HepG2 (cell line): Measurements from ENCODE around the gene VMO1. TPM values are rescaled to one million over a fixed set of nuclear protein-coding genes. Genes with fewer than 3 reads are reported as not detected.

Experiments used
- ATAC-seq: fragments of 200-7000 bp; cut with Tn5 transposase; 3 replicates; pipeline ENCODE4 v1.9.1; 2020; ENCODE audit warnings: mild to moderate bottlenecking, moderate library complexity
- BruUV-seq: library from RNA; stranded (reverse); fragments of 400-500 nt; replicated peaks from 2 replicates; lab custom pipeline; 2021; lab: Mats Ljungman, UMichigan
- CTCF ChIA-PET: fragments of 300-600 bp; formaldehyde crosslinking; extraction: SDS; loops from one replicate; lab custom pipeline; 2021; ENCODE audit warnings: low total read pairs, inconsistent platforms, low intra/inter-chr PET ratio; lab: Yijun Ruan, JAX
- POLR2A ChIA-PET: fragments of 350-600 bp; sonication (Branson Sonifier 250); formaldehyde crosslinking; loops from one replicate; lab custom pipeline; 2020; ENCODE audit warnings: antibody characterized with exemption, inconsistent platforms; lab: Yijun Ruan, JAX
- DNase-seq: peaks from one replicate; pipeline ENCODE4 v3.0.0-alpha.2; 2015; ENCODE audit warnings: low spot score
- FAIRE-seq: peaks from 3 replicates; lab custom pipeline; 2011; peaks lifted over from hg19 to GRCh38; lab: Jason Lieb, UNC
- H2AFZ ChIP-seq: one replicate; pipeline ENCODE4 v1.6.1; 2011; ENCODE audit warnings: low read length, inconsistent platforms
- H3K27ac ChIP-seq: fragments of 300-600 bp; 3 replicates; pipeline ENCODE4 v1.8.0; 2011; ENCODE audit warnings: mixed run types, mild to moderate bottlenecking, mixed read lengths, low read length, inconsistent platforms; ENCODE audit not compliant: insufficient read depth; ENCODE audit errors: extremely low read length
- H3K27me3 ChIP-seq, 2 experiments: fragments of 200-600 bp in 1 of 2; 2 replicates in 1 of 2; 3 replicates in 1 of 2; pipeline versions ENCODE4 v1.6.0 to v1.8.0; 2011; ENCODE audit warnings: low read length in 2 of 2, mild to moderate bottlenecking in 2 of 2, moderate library complexity in 2 of 2, inconsistent platforms in 1 of 2; ENCODE audit not compliant: insufficient read depth in 2 of 2, control insufficient read depth in 1 of 2
- H3K36me3 ChIP-seq, 2 experiments: fragments of 200-600 bp in 1 of 2; replicated peaks in 1 of 2; 2 replicates in 1 of 2; 3 replicates in 1 of 2; pipeline versions ENCODE4 v1.5.1 to v1.8.0; 2011; ENCODE audit warnings: low read length in 2 of 2, inconsistent platforms in 1 of 2; ENCODE audit not compliant: insufficient read depth in 2 of 2, control insufficient read depth in 1 of 2
- H3K4me1 ChIP-seq: 2 replicates; pipeline ENCODE4 v1.5.1; 2012; ENCODE audit warnings: low read length, inconsistent platforms; ENCODE audit not compliant: insufficient read depth
- H3K4me2 ChIP-seq: 2 replicates; pipeline ENCODE4 v1.6.0; 2011; ENCODE audit warnings: low read depth, low read length, inconsistent platforms
- H3K4me3 ChIP-seq, 3 experiments: fragments of 200-600 bp in 1 of 3; sonication (generic), shearing (Covaris generic) in 1 of 3; replicated peaks in 1 of 3; 2 replicates each; pipeline ENCODE4 v1.5.1; 2011 to 2016; ENCODE audit warnings: low read length in 3 of 3, inconsistent platforms in 2 of 3, low read depth in 2 of 3, mild to moderate bottlenecking in 2 of 3, control low read depth in 1 of 3, mixed read lengths in 1 of 3; ENCODE audit not compliant: insufficient read depth in 1 of 3
- H3K79me2 ChIP-seq: one replicate; pipeline ENCODE4 v1.6.1; 2011; ENCODE audit warnings: low read length, inconsistent platforms; ENCODE audit not compliant: insufficient read depth
- H3K9ac ChIP-seq: 2 replicates; pipeline ENCODE4 v1.6.0; 2011; ENCODE audit warnings: mild to moderate bottlenecking, low read depth, low read length, inconsistent platforms; ENCODE audit not compliant: insufficient read depth
- H3K9me3 ChIP-seq: 2 replicates; pipeline ENCODE4 v1.5.1; 2012; ENCODE audit warnings: mild to moderate bottlenecking, low read length
- H4K20me1 ChIP-seq: 2 replicates; pipeline ENCODE4 v1.6.0; 2011; ENCODE audit warnings: inconsistent platforms, mild to moderate bottlenecking, low read length, moderate library complexity; ENCODE audit not compliant: insufficient read depth
- ATF4 ChIP-seq, 2 experiments: fragments of 450-650 bp in 1 of 2; sonication (generic) in 1 of 2; formaldehyde crosslinking; IDR thresholded peaks; 2 replicates each; pipeline versions ENCODE4 v1.5.0 to v1.8.0; 2020 to 2022; ENCODE audit warnings: mild to moderate bottlenecking in 1 of 2, missing genetic modification reagents in 1 of 2
- BRCA1 ChIP-seq: sonication (generic); formaldehyde crosslinking; IDR thresholded peaks from 2 replicates; pipeline ENCODE4 v1.4.0; 2020; ENCODE audit warnings: missing genetic modification reagents
- DNMT1 ChIP-seq: sonication (generic); formaldehyde crosslinking; IDR thresholded peaks from 2 replicates; pipeline ENCODE4 v1.5.1; 2020; ENCODE audit warnings: mild to moderate bottlenecking, missing genetic modification reagents
- IKZF5 ChIP-seq: IDR thresholded peaks from 2 replicates; pipeline ENCODE4 v1.6.1; 2018; ENCODE audit warnings: missing genetic modification reagents, mild to moderate bottlenecking, missing compliant biosample characterization
- KAT2B ChIP-seq: fragments of 150-350 bp; IDR thresholded peaks from 2 replicates; pipeline ENCODE4 v1.6.1; 2014; ENCODE audit warnings: low read depth, low read length, borderline replicate concordance
- MTF1 ChIP-seq: sonication (generic); formaldehyde crosslinking; IDR thresholded peaks from 2 replicates; pipeline ENCODE4 v1.5.0; 2020; ENCODE audit warnings: missing genetic modification reagents
- MXD3 ChIP-seq: IDR thresholded peaks from 2 replicates; pipeline ENCODE4 v1.6.1; 2016; ENCODE audit warnings: mild to moderate bottlenecking, missing biosample characterization, missing genetic modification reagents
- SKIL ChIP-seq: sonication (generic); formaldehyde crosslinking; IDR thresholded peaks from 2 replicates; pipeline ENCODE4 v1.8.0; 2022; ENCODE audit warnings: missing genetic modification reagents, mild to moderate bottlenecking, moderate library complexity, borderline replicate concordance
- SP1 ChIP-seq, 2 experiments: fragments of 450-650 bp in 1 of 2; sonication (generic) in 1 of 2; formaldehyde crosslinking in 1 of 2; IDR thresholded peaks; 2 replicates each; pipeline versions ENCODE4 v1.4.0 to v1.6.1; 2016 to 2020; ENCODE audit warnings: missing genetic modification reagents in 1 of 2
- SP5 ChIP-seq: IDR thresholded peaks from 2 replicates; pipeline ENCODE4 v1.6.1; 2016; ENCODE audit warnings: low read depth, borderline replicate concordance
- TFDP1 ChIP-seq: IDR thresholded peaks from 2 replicates; pipeline ENCODE4 v1.6.1; 2016; ENCODE audit warnings: missing compliant biosample characterization, missing genetic modification reagents, borderline replicate concordance
- TGIF2 ChIP-seq: IDR thresholded peaks from 2 replicates; pipeline ENCODE4 v1.6.1; 2016; ENCODE audit warnings: control low read depth, missing compliant biosample characterization
- ZFP90 ChIP-seq: sonication (generic); formaldehyde crosslinking; IDR thresholded peaks from 2 replicates; pipeline ENCODE4 v1.8.0; 2022; ENCODE audit warnings: missing genetic modification reagents, mild to moderate bottlenecking, inconsistent platforms, borderline replicate concordance
- ZNF589 ChIP-seq: sonication (generic); formaldehyde crosslinking; conservative IDR thresholded peaks from 2 replicates; pipeline ENCODE4 v1.8.0; 2022; ENCODE audit warnings: mild to moderate bottlenecking, moderate library complexity, missing genetic modification reagents
- ZNF597 ChIP-seq: sonication (generic); formaldehyde crosslinking; IDR thresholded peaks from 2 replicates; pipeline ENCODE4 v1.5.0; 2020; ENCODE audit warnings: missing genetic modification reagents
- ZNF709 ChIP-seq: sonication (generic); formaldehyde crosslinking; IDR thresholded peaks from 2 replicates; pipeline ENCODE4 v1.5.0; 2020; ENCODE audit warnings: mild to moderate bottlenecking, missing genetic modification reagents
- ZNF879 ChIP-seq: sonication (generic); formaldehyde crosslinking; IDR thresholded peaks from 2 replicates; pipeline ENCODE4 v1.8.1; 2023; ENCODE audit warnings: missing genetic modification reagents
- WGBS: methylation state at CpG from one replicate; pipeline ENCODE4 v1.1.6; 2017; ENCODE audit warnings: low lambda C conversion rate; 5-methylcytosine and 5-hydroxymethylcytosine counted together
- in situ Hi-C: cut with HindIII; loops from 2 replicates; pipeline ENCODE4 v1.10.0; 2017; ENCODE audit warnings: low pct_unique_long_range_greater_than_20kb; ENCODE audit not compliant: extremely low pct_ligation_motif_present
- intact Hi-C: fragments of 100-400 bp; cut with micrococcal nuclease; formaldehyde crosslinking; loops from one replicate; pipeline ENCODE4 v1.10.0; 2022; ENCODE audit not compliant: unreplicated experiment
- polyA plus RNA-seq, 8 experiments: library from polyadenylated mRNA; depleted of rRNA in 3 of 8; stranded (reverse) in 7 of 8; unstranded in 1 of 8; fragments of >200 nt; fragmentation: Illumina TruSeq in 4 of 8; extraction: Trizol in 4 of 8; gene quantifications; 2 replicates each; pipeline versions ENCODE4 v1.2.1 to v1.2.3, GENCODE V29; 2011 to 2016; ENCODE audit warnings: low read depth in 4 of 8, missing spikeins in 1 of 8, mixed read lengths in 1 of 8; ENCODE audit not compliant: insufficient read depth in 1 of 8
- total RNA-seq, 5 experiments: library from RNA; depleted of rRNA; stranded (reverse); fragments of >200 nt; fragmentation: Illumina TruSeq; extraction: Trizol; gene quantifications; 2 replicates each; pipeline ENCODE4 v1.2.3, GENCODE V29; 2016; ENCODE audit warnings: low read depth in 1 of 5

VMO1 gene
- total and polyA plus RNA-seq, 2 of the 13 experiments (the other 11 are each of a cell fraction or from before 2014, with no cell fraction given): not detected

- POLR2A ChIA-PET: interaction anchor here (1.1 to 3.8 kb wide), 2 partner anchors 36 to 45 kb away, joined by 3 to 14 read pairs; partner anchors contain the start of gene GLTPD2
- TF ChIP-seq DNMT1 (no peak), BRCA1 (no peak), ZNF597 (no peak), IKZF5 (CRISPR knock-in tag) (no peak), KAT2B (no peak), ZFP90 (CRISPR knock-in tag) (no peak), SP5 (CRISPR knock-in tag) (no peak), TGIF2 (CRISPR knock-in tag) (no peak), ZNF879 (CRISPR knock-in tag) (no peak), ZNF589 (CRISPR knock-in tag) (no peak), TFDP1 (no peak), MTF1 (CRISPR knock-in tag) (no peak), SP1 (IDR thresholded peaks at IDR 0.05) (no peak), SP1 (CRISPR knock-in tag; IDR thresholded peaks at IDR 0.05) (no peak), ATF4 (CRISPR knock-in tag; IDR thresholded peaks at IDR 0.05) (no peak), SKIL (CRISPR knock-in tag) (no peak), MXD3 (CRISPR knock-in tag) (no peak), ZNF709 (CRISPR knock-in tag) (no peak)
Measured at GRCh38 chr17:4742629-4743028, 43.5 kb downstream of the VMO1 start.

More at GRCh38 chr17:4742629-4743028, 43.5 kb downstream of the VMO1 start:
- CTCF ChIA-PET: no interaction called here
- Histone ChIP-seq H2AFZ (no peak overlapping the region), H3K4me3 (no peak overlapping the region), H3K27me3 (peaks cover 2 to 24% of the 10 kb centered on the region in 2 experiments; a peak in 3 of 5 replicates), H3K9me3 (no peaks in the 10 kb centered on the region), H3K36me3 (no peaks in the 10 kb centered on the region; a peak in 1 of 5 replicates), H3K27ac (no peak overlapping the region), H3K9ac (no peak overlapping the region), H3K4me1 (peaks cover 67% of the 10 kb centered on the region), H4K20me1 (no peaks in the 10 kb centered on the region), H3K4me2 (peak overlapping the region; percentile 31; the same call in 1 of the 2 replicates), H3K79me2 (no peaks in the 10 kb centered on the region)
- 33% methylated on average over 7 of the region's 10 CpGs for WGBS
- in situ Hi-C loops: no loop called here
- ATAC-seq (no peak), DNase-seq (no peak), FAIRE-seq (no peak)
- BruUV-seq: no TSS peak
- intact Hi-C loops: no loop called here
